ENCODE measurements around the gene FLAD1. TPM values are rescaled to one million over a fixed set of nuclear protein-coding genes. Genes with fewer than 3 reads are reported as not detected.

The FLAD1 gene
- total RNA-seq, 1 experiment from 2014 or later = 75.1 TPM

GRCh38 chr1:154955039-154955717 is 28.0 kb upstream of the FLAD1 start:
- no peaks in the 10 kb centered on the region for H3K9me3 Mint-ChIP-seq (ENCODE audit: low read depth, unreplicated experiment)
- no TSS peak for BruUV-seq (replicated peaks)
- peak overlapping the region; percentile 70 for H3K27ac Mint-ChIP-seq (ENCODE audit: unreplicated experiment)
- H3K27me3 Mint-ChIP-seq (ENCODE audit: unreplicated experiment) = no peaks in the 10 kb centered on the region
- no peak for DNase-seq
- intact Hi-C loops (cut with micrococcal nuclease; ENCODE audit: unreplicated experiment) = no loop called here
- peaks cover 31% of the 10 kb centered on the region for H3K4me1 Mint-ChIP-seq (ENCODE audit: low read depth, unreplicated experiment)
- peaks cover 60% of the 10 kb centered on the region for H3K36me3 Mint-ChIP-seq (ENCODE audit: insufficient read depth, unreplicated experiment)
- peak overlapping the region; percentile 80 for H3K4me3 Mint-ChIP-seq (ENCODE audit: low read depth, unreplicated experiment)
- no peak for TF ChIP-seq CTCF (IDR thresholded peaks at IDR 0.05; ENCODE audit: unreplicated experiment)
- CTCF ChIA-PET = interaction anchor here (0.8 to 3.0 kb wide), 12 partner anchors 11 to 398 kb away, joined by 3 to 10 read pairs (median 4); partner anchors contain the start of genes ADAM15, FLAD1 and PMVK

GRCh38 chr1:154955718-154956543 is 27.2 kb upstream of the FLAD1 start, which contains the start of gene PBXIP1:
TSS of gene PBXIP1 (minus strand) at chr1:154956099. CDS start at chr1:154953721, 2,378 bp downstream.
- Mint-ChIP-seq H3K4me1 (ENCODE audit: low read depth, unreplicated experiment) (peaks cover 39% of the 10 kb centered on the region), H3K4me3 (ENCODE audit: low read depth, unreplicated experiment) (peak within 1 kb of the TSS; percentile 80), H3K9me3 (ENCODE audit: low read depth, unreplicated experiment) (no peaks in the 10 kb centered on the region), H3K27ac (ENCODE audit: unreplicated experiment) (peak within 1 kb of the TSS; percentile 70), H3K36me3 (ENCODE audit: insufficient read depth, unreplicated experiment) (peaks cover 68% of the 10 kb centered on the region), H3K27me3 (ENCODE audit: unreplicated experiment) (no peaks in the 10 kb centered on the region)
- no TSS peak for BruUV-seq (replicated peaks)
- DNase-seq = peak; percentile 89
- peak; percentile 23 for TF ChIP-seq CTCF (IDR thresholded peaks at IDR 0.05; ENCODE audit: unreplicated experiment)
- CTCF ChIA-PET = interaction anchor here (0.7 to 3.0 kb wide), 14 partner anchors 12 to 399 kb away, joined by 3 to 10 read pairs (median 4); partner anchors contain the start of genes ADAM15, FLAD1 and PMVK
- intact Hi-C loops (cut with micrococcal nuclease; ENCODE audit: unreplicated experiment) = no loop called here

- H3K36me3 Mint-ChIP-seq (ENCODE audit: insufficient read depth, unreplicated experiment) = peaks cover 74% of the 10 kb centered on the region
- H3K27ac Mint-ChIP-seq (ENCODE audit: unreplicated experiment) = peak overlapping the region; percentile 70
- H3K9me3 Mint-ChIP-seq (ENCODE audit: low read depth, unreplicated experiment) = no peaks in the 10 kb centered on the region
- intact Hi-C loops (cut with micrococcal nuclease; ENCODE audit: unreplicated experiment) = no loop called here
- H3K27me3 Mint-ChIP-seq (ENCODE audit: unreplicated experiment) = no peaks in the 10 kb centered on the region
- no TSS peak for BruUV-seq (replicated peaks)
- no peak for DNase-seq
- H3K4me1 Mint-ChIP-seq (ENCODE audit: low read depth, unreplicated experiment) = peaks cover 40% of the 10 kb centered on the region
- CTCF ChIA-PET = interaction anchor here (1.0 to 3.0 kb wide), 5 partner anchors 17 to 42 kb away, joined by 3 to 10 read pairs (median 5); partner anchors contain the start of gene FLAD1
- TF ChIP-seq CTCF (IDR thresholded peaks at IDR 0.05; ENCODE audit: unreplicated experiment) = no peak
- peak overlapping the region; percentile 80 for H3K4me3 Mint-ChIP-seq (ENCODE audit: low read depth, unreplicated experiment)
Observed at GRCh38 chr1:154956544-154956941, 26.6 kb upstream of the FLAD1 start.

GRCh38 chr1:154957091-154957657 is 26.0 kb upstream of the FLAD1 start:
- BruUV-seq (replicated peaks) = TSS peak; percentile 11
- DNase-seq = no peak
- CTCF ChIA-PET = interaction anchor here (1.2 to 2.0 kb wide), 2 partner anchors 17 to 25 kb away, joined by 3 to 5 read pairs; no protein-coding TSS in a partner anchor
- Mint-ChIP-seq H3K27me3 (ENCODE audit: unreplicated experiment) (no peaks in the 10 kb centered on the region), H3K9me3 (ENCODE audit: low read depth, unreplicated experiment) (no peaks in the 10 kb centered on the region), H3K4me1 (ENCODE audit: low read depth, unreplicated experiment) (peaks cover 41% of the 10 kb centered on the region), H3K4me3 (ENCODE audit: low read depth, unreplicated experiment) (peak overlapping the region; percentile 80), H3K27ac (ENCODE audit: unreplicated experiment) (peak overlapping the region; percentile 70), H3K36me3 (ENCODE audit: insufficient read depth, unreplicated experiment) (peaks cover 77% of the 10 kb centered on the region)
- intact Hi-C loops (cut with micrococcal nuclease; ENCODE audit: unreplicated experiment) = no loop called here
- no peak for TF ChIP-seq CTCF (IDR thresholded peaks at IDR 0.05; ENCODE audit: unreplicated experiment)
